GM21367 (cell line): Measurements from ENCODE around the gene KCNQ1.

ENCODE experiments used
- ATAC-seq: cut with Tn5 transposase; IDR thresholded peaks from one replicate; pipeline ENCODE4 v1.9.1; 2021; ENCODE audit not compliant: unreplicated experiment

KCNQ1 gene

DNA sequence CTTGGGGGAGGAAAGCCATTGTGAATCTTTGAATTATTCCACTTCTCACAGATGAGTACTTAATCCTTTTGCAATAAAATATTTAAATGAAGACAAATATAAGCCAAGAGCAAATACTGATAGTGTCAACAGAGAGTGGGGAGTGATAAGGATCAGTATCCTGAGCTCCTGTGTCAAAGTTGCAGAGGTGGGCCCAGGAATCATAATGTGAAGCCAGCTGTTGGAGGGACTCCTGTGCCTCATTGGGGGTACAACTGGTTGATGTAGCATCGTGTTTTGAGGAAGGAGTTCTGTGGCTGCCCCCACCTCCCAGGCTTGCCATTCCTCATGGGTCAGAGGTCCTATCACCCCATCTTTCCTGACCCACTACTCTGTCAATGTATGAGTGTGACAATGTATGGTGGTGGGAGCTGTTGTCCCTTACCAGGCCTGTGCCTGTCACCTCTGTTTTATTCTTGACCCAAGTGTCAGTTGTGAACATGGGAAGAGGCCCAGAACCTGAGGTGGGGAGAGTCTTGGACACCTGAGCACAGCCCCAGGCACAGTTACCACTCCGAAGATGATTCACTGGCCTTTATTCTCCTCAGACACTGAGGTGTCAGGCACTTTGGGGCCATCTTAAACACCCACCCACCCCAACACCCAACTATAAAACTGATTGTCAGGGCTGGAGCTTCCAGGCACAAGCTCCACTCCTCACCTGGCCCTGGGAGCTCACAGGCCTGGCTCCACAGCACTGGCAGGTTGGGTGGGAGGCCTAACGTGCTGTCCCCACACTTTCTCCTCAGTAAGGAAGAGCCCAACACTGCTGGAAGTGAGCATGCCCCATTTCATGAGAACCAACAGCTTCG lies 216.6 kb downstream of the KCNQ1 start:
- ATAC-seq: no peak

DNA sequence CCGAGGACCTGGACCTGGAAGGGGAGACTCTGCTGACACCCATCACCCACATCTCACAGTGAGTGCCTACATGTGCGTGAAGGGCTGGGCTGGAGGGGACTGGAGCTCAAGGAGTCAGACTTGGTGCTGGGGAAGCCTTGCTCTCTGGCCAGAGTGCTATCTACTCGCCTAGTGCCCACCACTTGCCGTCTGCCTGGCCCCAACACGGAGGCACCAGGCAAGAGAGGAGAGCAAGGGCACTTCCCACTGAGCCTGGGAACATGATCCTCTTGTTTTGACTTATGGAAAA lies 217.2 kb downstream of the KCNQ1 start:
- ATAC-seq: no peak

DNA sequence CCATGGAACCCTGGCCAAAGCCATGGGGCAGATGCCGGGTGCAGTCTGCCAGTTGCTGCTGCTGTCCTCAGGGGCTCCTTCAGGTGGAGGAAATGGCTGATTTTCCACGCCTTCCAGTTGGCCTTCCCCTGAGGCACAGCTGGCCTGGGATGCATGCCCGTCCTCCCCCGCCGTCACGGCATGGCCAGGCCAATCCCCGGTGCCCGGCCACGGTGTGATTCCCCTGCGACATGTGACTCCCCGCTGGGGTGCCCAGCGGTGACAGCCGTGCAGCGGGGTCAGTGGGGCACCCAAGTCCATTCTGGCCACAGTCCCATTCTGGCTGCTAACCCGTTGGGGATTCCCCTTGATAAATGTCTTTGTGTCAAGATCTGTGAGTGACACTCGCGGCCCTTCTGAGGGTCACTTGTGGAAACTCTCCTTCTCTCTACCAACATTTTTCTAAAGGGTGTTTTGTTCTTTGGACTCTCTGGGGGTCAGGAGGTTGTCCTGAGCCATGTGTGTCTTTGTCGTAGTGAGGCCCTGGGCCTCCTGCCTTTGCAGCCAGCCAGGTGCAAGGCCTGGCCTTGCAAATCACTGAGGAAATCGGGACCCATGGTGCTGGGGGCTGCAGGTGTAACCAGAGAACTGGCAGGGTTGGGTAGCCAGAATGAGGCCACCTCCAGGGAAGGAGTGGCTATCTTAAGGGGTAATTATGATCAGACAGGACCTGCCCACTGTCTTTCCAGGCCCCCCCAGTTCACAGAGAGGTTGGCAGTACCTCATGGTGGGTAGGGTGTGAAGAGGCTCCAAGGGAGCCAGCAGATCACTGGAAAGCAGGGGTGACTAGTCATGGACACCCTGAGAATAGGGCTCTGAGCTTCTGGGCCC lies 217.9 kb downstream of the KCNQ1 start:
- no peak for ATAC-seq

DNA sequence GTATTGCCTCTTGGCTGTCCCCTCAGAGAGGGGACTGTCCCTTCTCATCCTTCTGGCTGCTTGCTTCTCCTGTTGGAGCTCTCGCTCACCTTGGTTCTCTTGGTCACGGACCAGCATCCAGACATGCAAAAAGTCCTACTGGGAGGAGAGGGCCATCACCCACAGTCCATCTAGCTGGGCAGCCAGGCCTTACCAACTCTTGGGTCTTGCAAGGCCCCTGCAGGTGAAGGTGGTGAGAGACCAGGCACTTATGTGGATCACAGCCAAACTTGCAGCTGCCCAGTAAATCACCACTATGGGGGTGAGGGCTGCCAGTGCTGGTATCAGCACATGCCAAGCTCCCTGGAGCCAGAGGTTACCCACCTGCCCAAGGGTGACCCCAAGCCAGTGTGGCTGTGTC lies 218.7 kb downstream of the KCNQ1 start:
- ATAC-seq: no peak

DNA sequence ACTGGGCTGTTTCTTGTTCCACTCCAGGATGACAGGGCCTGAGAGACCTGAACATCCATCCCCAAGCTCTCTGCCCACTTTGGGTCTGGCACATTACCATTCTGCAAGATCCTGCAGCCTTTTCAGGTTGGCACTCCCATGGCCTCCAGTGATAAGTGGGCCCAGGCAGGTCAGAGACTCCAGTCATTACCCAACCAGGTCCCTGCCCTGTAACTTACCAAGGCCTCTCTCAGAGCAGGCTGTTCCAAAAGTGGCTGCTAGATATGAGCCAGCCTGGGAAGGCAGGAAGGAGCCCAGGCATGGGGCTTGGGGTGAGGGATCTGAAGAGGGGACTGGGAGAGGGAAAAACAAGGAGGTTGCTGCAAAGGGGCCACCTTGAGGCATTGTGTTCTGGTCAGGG lies 219.1 kb downstream of the KCNQ1 start:
- ATAC-seq: no peak

DNA sequence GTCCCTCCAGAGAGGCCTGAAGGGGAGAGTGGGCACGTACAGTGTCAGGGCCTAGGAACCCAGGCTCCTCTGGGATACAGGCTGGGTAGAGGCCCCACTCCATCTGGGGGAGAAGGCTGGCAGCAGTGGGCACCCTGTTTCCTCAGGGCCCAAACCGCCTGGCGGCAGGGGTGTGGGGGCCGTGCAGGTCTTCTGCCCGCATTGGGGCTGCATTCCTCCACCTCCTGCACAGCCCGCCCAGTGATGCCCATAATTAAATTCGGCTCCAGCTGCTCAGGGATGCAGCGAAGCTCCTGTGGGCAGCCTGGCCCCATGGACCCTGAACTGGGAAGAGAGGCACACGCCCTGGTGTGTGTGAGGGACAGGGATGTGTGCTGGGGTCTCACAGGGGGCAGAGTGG lies 219.6 kb downstream of the KCNQ1 start:
- no peak for ATAC-seq

DNA sequence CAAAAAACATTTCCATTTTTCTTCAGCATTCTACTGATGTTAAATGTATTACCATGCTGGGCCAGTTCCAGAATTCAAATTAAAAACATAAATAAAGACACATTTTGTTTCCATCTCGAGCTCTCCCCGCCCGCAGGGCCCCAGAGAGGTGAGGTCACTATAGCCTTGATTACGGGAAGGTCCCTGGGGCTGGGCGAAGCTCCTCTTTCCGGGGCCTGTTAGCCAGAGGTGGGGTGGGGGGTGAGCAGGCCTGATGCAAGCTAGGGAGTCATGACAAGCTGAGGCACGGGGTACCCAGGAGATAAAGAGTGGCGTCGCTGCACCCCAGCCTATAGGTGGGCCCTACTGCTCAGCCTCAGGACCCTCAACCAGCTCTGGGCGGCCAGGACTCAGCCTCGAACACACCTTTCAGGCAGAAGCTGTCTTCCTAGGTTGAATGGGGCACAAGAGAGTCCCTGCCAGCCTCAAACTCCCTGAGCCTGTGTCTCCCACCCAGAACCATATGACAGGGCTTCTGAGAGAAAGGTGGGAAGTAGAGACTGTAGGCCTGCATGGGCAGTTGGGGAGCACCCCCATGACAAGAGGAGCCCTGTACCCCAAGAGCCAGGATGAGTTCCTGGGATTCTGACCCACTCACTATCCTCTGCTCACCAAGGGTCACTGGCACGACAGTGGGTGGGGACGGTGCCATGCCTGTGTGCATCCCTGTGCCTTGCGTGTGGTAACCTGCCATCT lies 220.2 kb downstream of the KCNQ1 start:
- no peak for ATAC-seq

DNA sequence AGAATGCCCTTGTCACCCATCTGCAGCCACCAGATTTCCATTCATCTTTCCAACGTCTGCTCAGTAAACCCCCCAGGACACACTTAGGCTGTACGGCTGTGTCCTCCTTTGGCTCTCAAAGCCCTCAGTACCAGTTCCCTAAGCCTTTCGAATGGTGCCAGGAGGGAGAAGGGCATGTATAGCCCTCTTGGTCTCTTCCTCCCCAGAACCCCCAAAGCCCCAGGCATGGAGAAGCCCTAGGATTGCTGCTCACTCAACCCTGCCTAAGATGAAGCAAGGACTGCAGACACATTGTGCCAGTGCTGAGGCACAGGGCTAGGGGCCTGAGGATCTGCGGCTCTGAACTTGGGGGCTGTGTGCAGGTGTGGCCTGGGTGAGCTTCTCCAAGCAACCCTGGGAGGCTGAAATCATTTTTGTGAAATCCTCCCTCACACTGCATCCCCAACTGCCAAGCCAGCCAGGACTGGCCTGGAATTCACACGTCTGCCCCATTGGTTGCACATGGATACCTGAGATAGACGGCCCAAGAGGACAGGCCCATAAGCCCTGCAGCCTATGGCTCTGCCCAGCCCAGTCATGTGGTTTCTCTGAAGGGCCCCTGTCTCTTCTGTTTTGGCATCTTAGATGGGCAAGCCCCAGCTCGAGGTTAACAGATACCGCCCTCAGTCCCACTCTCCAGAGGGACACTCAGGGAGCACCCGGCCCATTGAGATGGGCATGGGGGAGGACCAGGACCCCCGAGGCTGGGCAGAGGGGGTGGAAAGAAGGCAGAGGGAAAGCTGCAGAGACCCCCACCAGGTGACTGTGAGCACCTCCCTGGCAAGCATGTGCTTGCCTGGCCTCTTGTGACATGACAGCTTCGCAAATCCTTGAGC lies 221.0 kb downstream of the KCNQ1 start:
- ATAC-seq: no peak

DNA sequence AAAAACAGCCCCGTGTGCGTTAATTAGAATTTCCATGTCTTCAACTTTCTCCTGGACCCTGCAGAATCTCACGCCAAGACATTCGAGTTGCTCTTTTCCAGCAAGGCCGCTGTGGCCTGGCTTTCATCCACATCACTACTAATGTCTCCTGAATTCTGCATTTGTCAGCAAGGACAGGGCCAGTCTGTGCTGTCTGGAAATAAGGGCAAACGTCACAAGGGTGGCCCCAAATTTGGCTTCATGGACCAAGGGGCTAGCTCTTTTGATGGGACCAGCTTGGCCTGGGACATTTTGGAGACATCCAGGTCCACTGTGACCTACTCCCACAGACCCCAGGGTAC lies 221.6 kb downstream of the KCNQ1 start:
- ATAC-seq: no peak

DNA sequence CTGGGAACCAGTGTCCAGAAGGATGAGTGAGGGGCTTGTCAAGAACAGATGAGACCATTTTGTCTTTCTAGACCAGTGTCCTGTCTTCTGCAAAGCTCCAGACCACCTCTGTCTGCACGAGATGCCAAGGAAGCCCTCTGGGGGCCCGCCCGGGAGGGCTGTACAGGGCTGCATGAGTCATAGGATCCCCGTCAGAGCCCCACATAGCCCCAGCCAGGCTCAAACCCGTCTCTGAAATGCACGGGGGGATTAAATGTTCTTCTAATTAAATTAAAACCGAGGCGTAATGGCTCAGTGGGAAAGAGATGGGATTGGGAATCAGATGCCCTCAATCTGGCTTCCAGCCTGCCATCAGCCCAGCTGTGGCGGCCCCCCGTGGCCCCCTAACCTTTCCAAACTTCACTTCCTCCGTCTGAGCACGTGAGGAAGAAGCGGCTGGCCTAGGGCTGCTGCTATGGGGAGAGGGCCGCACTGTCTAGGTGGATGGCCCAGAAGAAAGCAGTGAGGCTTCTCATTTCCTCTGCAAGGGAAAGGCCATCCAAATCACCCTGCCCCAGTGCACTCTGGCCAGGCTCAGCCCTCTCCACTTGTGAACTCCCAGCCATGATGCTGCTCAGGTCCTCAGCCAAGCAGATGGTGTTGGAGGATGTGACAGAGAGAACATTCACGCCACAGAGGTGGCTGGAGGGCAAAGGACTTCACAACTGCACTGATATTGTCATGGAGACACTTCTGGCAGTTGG lies 222.2 kb downstream of the KCNQ1 start:
- ATAC-seq: no peak

DNA sequence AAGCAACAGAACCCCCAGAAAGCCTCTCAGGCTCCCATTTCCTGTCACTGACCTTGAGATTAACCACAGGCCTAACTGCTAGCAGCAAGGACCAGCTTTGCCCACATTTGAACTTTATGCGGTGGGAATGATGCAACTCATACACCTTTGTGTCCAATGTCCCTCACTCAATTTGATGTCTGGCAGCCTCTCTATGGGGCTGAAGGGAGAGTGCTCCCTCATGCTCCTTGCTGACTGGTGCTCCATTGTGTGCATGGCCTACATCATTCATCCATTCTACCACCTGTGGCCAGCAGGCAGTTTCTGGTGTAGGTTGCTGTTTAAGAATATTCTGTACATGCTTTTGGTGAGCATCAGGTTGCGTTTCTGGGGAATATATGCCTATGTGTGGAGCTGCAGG lies 223.1 kb downstream of the KCNQ1 start:
- no peak for ATAC-seq

DNA sequence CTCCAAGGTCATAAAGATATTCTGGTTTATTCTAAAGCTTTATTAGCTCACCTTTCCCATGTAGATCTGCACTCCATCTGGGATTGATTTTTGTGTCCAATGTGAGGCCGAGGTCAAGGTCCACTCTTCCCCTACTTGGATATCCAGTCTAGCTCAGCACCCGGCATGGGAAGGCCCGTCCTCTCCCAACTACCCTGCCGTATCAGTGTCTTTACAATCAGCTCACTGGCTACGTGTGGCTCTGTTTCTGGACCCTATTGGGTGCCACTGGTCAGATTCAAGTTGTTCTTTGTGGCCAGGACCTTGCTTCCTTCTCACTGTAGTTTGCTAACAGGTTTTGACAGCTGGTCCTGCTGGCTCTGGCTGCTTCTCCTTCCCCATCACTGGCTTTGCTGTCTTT lies 224.1 kb downstream of the KCNQ1 start:
- ATAC-seq: no peak

DNA sequence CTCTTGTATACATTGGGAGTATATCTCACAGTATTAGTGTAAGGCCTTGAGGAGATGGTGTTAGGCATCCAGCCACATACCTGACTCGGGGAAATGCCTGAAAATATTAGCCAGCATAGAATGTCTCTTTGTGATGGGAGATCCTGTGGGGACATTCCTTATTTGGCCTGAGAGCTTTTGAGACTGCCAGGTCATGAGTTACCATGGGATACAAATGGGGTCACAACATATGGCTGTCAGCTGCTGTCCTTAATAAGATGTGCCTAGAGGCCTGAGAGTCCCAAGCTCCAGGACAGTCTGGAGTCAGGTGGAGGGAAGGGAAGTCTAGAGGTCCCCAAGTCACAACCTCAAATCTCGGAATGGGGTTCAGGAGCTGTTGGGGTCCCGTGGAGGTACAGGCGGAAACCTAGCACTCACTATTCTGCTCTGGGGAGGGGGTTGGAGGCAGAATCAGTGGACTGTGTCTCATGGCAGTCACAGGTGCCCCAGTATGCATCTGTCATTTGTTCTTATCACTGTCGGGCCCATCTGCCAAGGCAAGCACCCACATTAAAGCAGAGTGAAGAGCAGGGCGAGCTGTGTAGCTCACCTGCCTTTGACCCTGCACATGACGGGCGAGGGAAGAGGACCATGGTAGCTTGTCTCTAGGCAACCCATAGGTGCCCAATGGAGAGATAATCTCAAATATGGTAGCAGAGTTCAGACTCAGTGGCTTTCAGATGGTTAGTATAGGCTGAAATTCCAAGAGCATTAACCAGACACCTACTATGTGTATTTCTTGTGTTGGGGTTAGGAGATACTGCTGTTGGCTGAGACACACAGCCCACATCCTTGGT lies 225.0 kb downstream of the KCNQ1 start:
- no peak for ATAC-seq

DNA sequence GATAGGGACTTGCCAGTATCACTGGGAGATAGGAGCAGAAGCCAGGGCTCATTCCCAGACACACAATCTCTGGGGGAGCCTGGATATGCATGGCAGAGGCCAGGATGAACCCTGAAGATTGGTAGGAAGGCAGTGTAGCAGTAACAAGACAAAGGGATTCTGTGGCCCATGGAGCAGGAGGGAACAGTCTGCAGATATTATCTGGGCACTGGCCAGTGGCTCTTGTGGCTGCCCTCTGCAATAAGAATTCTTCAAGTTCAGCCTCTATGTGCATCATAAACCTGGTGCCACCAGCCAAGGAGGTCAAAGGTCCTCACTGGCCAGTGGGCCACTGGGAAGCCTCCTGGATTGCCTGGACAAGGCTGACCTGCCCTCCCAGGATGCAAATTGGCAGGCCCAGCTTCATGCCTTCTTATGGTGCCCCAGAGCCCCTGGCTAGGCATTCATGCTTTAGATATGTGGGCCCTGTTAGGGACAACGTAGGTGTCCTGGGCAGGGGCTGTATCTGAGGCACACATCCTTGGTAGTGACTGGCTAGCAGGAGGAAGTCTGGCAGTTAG lies 225.8 kb downstream of the KCNQ1 start:
- no peak for ATAC-seq

DNA sequence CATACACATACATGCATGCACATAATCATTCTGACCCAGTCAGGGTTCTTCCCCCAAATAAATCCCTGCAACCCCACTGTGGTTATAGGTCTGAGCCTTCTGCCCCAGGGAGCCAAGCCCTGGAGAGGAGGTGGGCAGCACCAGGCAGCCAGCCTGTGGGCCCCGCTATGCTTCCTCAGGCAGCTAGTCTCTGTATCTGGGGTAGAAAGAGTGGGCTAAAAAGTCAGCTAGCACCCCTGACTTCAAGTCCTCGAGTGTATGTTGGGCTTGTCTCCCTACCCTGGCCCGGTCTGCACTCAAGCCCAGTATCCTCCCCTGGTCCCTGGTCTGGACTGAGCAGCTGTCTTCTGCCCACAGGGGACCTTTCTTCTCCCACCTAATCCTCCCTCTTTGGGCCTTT lies 226.9 kb downstream of the KCNQ1 start:
- ATAC-seq: no peak

DNA sequence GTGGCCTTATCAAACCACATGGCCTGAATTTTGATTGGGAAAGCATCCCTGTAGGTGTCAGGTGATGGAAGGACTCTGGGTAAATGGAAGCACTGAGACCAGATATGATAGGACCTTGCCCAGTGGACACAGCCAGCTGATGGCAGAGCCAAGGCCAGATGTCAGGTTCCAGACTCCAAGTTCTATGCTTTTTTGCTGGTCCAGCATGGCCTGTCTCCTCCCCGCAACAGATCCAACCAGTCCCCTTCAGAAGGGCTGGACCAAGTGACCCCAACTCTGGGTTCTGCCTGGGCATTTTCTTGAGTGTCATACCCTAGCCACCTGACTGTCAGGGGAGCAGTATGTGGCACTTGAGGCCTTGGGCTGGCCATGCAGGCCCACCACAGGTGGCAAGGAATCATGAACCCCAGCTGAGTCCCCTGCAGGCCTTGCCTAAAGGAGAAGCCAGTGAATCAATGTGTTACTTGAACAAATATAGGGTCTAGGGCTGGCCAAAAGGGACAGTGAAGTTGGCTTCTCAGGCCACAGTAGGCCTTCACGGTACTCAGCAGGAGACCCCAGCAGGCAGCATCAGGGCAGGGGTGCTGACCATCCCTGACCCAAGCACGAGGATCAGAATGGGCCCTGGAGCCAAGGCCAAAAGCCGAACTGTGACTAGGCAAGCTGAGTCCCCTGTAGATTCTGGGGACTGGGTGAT lies 227.9 kb downstream of the KCNQ1 start:
- ATAC-seq: no peak

DNA sequence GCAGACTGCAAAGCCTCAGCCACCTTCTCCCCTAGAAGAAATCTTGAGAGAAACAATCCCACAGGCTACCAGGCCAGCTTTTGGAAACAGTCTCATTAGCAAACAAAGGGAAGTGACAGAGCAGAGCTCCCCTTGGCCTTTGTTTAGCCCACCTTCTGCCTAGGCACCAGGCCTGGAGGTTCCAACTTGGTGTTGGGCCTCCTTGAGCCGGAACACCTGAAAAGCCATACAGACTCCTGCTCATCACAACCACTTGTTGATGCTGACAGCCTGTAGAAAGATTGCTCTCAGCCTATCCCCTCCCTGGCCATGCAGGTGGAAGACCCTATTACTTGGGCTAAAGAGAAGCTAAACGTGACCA lies 228.4 kb downstream of the KCNQ1 start:
- no peak for ATAC-seq

DNA sequence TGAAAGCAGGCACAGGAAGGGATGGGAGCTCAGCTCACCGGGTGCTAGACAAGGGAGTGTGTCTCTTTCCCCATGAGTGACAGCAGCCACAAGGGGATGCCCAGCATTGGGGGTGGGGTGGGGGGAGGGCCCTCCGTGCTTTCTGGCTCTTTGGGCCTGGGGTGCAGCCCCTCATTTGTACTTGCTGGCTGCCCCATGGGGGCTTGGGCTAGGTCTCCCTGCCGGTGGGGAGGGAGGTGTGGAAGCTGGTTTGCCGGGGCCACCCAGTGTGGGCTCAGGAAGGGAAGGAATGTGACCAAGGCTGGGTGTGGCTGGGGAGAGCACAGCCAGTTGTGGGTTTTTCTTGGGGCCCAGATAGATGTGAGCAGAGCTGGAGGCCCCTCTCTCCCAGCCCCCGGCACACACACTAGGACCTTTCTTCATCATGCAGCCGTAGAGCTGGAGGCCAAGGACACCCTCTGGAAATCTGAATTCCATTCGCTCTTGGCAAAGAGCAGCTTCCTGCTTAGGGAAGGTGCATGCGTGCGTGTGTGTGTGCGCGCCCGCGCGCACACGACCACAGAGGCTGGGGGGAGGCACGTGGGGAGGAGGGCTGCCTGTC lies 229.2 kb downstream of the KCNQ1 start:
- ATAC-seq: no peak
